Activated naive CD4-positive, alpha-beta T cell treated with anti-CD3 and anti-CD28 coated beads for 36 hours (primary cell): ENCODE data around the gene FOLR2. TPM values are rescaled to one million over a fixed set of nuclear protein-coding genes. Genes with fewer than 3 reads are reported as not detected.
"Not testable (repeated sequence)": the region's sequence is repeated elsewhere in the genome, so short reads cannot be mapped to it uniquely, and the experiment has no call there.

Experiments
- CTCF ChIA-PET: fragments of 350-600 bp; sonication (Branson Sonifier 250); formaldehyde crosslinking; loops from one replicate; lab custom pipeline; 2021; ENCODE audit warnings: antibody characterized with exemption; lab: Charles Lee
- DNase-seq: peaks from one replicate; pipeline ENCODE4 v3.0.0-alpha.2; 2020
- H3K27ac Mint-ChIP-seq: one replicate; pipeline ENCODE4 v1.8.0; 2021; ENCODE audit warnings: mild to moderate bottlenecking, mixed read lengths
- H3K27me3 Mint-ChIP-seq: one replicate; pipeline ENCODE4 v1.8.0; 2021; ENCODE audit warnings: low read depth, mixed read lengths
- H3K36me3 Mint-ChIP-seq: one replicate; pipeline ENCODE4 v1.8.0; 2021; ENCODE audit warnings: low read depth, mixed read lengths
- H3K4me1 Mint-ChIP-seq: one replicate; pipeline ENCODE4 v1.8.0; 2021; ENCODE audit warnings: low read depth, mixed read lengths
- H3K4me3 Mint-ChIP-seq: one replicate; pipeline ENCODE4 v1.8.0; 2021; ENCODE audit warnings: mild to moderate bottlenecking, moderate library complexity, mixed read lengths
- H3K9me3 Mint-ChIP-seq: one replicate; pipeline ENCODE4 v1.8.0; 2021; ENCODE audit warnings: mixed read lengths
- intact Hi-C: fragments of 100-400 bp; cut with micrococcal nuclease; formaldehyde crosslinking; loops from one replicate; pipeline ENCODE4 v1.15.1; 2023
- total RNA-seq, 2 experiments: library from RNA; stranded (reverse); gene quantifications; one replicate each; pipeline ENCODE4 v1.2.3, GENCODE V29; 2021

The FOLR2 gene
- total RNA-seq, 2 experiments from 2014 or later = not detected

DNA sequence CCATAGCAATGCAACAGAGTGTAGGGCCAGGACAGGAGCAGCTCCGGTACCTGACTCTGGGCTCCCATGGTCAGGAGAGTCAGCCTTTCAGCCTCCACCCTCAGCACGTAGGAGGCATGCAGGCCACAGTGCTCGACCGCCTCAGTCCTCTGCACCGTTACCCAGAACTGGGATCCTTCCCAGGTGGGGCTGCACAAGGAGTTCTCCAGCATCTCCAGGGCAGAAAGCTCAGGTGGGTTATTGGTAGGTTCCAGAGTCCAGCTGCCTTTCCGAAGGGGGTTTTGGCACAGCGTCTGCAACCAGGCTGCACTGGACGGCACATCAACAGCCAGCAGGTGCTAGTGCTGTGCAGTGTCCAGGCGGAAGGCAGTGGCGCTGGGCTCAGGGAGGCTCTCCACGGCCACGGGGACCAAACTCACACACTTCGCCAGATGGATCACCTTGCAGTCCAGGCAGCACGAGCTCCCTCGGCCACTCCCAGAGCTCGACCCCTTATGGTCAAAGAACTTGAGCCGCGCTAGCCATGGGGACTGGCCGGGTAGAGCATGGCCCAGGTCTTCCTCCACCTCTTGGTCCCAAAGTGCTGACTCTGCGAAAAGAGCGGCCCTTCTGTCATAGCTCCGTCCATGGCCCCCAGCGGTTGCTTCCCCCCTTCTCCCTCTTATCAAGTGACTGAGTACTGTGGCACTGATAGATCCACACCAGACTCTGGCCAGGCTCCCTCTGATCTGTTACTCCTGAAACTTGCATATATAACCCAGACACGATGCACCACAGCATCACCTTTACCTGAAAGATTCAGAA is 34.3 kb downstream of the FOLR2 start:
- DNase-seq = no peak
- Mint-ChIP-seq H3K27ac (no peak overlapping the region), H3K4me3 (no peak overlapping the region), H3K36me3 (no peaks in the 10 kb centered on the region), H3K9me3 (no peaks in the 10 kb centered on the region), H3K27me3 (peaks cover 4% of the 10 kb centered on the region), H3K4me1 (no peaks in the 10 kb centered on the region)
- intact Hi-C loops = no loop called here
- CTCF ChIA-PET = interaction anchor here (0.6 kb wide), 1 partner anchor 94 kb away, joined by 3 read pairs; no protein-coding TSS in a partner anchor

DNA sequence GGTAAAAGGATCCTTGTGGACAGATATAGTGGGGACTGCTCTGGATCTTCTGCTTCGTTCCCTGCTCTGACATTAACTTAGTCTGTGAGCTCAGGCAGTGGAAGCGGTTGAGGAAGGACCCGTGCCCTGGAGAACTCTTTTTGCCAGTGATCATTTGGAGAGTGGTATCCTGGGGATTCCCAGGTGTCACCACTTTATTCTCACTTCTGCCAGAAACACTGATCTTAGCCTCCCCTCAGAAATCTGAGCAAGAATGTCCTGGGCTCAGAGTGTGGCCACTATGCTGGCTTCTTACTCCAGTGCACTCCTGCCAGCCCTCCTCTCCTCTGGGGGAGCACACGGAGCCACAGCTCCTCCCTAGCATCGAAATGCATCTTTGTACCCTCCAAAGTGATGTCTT is 35.0 kb downstream of the FOLR2 start:
- intact Hi-C loops = no loop called here
- CTCF ChIA-PET = no interaction called here

DNA sequence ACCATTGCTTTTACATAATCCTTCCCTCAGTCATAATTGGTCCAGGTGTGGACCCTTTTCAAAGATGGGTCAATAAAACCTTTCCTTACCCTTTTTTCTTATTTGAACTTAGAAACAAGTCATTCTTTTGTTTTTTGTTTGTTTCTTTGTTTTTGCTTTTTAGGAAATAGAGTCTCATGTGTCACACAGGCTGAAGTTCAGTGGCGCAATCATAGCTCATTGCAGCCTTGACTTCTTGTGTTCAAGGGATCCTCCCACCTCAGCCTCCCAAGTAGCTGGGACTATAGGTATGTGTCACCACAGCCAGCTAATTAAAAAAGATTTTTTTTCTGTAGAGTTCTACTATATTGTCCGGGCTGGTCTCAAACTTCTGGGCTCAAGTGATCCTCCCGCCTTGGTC is 36.8 kb downstream of the FOLR2 start:
- DNase-seq = no peak
- intact Hi-C loops = no loop called here
- Mint-ChIP-seq H3K4me3 (no peak overlapping the region), H3K27me3 (peaks cover 2% of the 10 kb centered on the region), H3K9me3 (no peaks in the 10 kb centered on the region), H3K4me1 (no peaks in the 10 kb centered on the region), H3K36me3 (no peaks in the 10 kb centered on the region), H3K27ac (no peak overlapping the region)
- CTCF ChIA-PET = no interaction called here

More for the DNA sequence above, 35.0 kb downstream of the FOLR2 start:
- H3K36me3 Mint-ChIP-seq = no peaks in the 10 kb centered on the region
- DNase-seq = no peak
- peaks cover 4% of the 10 kb centered on the region for H3K27me3 Mint-ChIP-seq
- H3K9me3 Mint-ChIP-seq = no peaks in the 10 kb centered on the region
- no peak overlapping the region for H3K4me3 Mint-ChIP-seq
- no peaks in the 10 kb centered on the region for H3K4me1 Mint-ChIP-seq
- H3K27ac Mint-ChIP-seq = no peak overlapping the region

DNA sequence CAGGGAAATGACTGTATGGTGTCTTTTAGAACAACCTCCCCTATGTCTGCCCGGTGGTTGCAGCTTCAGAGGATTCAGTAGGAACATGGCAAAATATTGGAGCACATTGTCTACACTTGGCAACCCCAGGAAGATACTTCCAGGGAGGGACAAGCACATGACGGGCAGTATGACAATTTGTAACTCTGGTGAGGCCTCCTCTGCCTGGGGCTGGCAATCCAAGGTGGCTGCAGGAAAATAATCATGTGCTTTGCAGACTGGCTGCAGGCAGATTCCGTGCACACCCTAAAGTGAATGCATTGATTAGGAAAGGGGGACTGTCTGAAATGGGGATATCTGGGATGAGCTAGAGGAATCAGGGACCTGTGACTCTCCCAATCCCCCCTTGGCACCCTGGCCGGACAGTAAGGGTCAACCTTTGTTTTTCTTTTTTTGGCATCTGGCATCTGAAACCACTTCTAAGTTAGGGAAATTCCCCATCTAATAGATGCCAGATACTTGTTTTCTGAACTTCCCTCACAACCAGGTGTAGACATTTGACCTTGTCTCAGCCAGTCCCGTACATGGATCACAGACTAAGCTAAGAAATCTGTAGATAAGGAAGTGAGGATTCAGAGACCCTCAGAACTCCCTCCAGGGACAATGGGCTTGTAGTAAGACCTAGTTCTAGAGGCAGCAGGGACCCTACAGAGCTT is 37.9 kb downstream of the FOLR2 start:
- H3K27ac Mint-ChIP-seq = no peak overlapping the region
- H3K9me3 Mint-ChIP-seq = no peaks in the 10 kb centered on the region
- CTCF ChIA-PET = no interaction called here
- no peak for DNase-seq
- H3K27me3 Mint-ChIP-seq = no peaks in the 10 kb centered on the region
- no peak overlapping the region for H3K4me3 Mint-ChIP-seq
- no peaks in the 10 kb centered on the region for H3K4me1 Mint-ChIP-seq
- H3K36me3 Mint-ChIP-seq = no peaks in the 10 kb centered on the region
- intact Hi-C loops = no loop called here

DNA sequence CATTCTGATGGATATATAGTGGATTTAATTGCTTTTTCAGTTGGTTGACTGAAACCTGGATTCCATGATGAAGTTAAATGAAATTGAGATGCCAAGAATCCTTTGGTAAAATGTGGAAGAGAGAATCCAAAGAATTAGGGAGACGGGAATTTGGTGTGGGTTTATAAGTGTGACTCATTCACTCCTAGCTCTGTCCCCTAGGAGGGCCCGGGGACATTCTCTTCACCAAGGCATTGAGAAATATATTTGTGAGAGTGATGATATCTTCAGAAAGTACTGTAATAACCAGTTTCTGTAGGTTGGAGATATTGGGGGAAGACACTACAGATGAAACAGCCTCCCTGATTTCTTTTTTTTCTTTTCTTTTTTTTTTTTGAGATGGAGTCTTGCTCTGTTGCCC is 41.0 kb downstream of the FOLR2 start:
- no peaks in the 10 kb centered on the region for H3K4me1 Mint-ChIP-seq
- no peaks in the 10 kb centered on the region for H3K9me3 Mint-ChIP-seq
- H3K27me3 Mint-ChIP-seq = peaks cover 4% of the 10 kb centered on the region
- no peak overlapping the region for H3K27ac Mint-ChIP-seq
- intact Hi-C loops = no loop called here
- CTCF ChIA-PET = no interaction called here
- H3K4me3 Mint-ChIP-seq = no peak overlapping the region
- no peaks in the 10 kb centered on the region for H3K36me3 Mint-ChIP-seq
- DNase-seq = no peak

DNA sequence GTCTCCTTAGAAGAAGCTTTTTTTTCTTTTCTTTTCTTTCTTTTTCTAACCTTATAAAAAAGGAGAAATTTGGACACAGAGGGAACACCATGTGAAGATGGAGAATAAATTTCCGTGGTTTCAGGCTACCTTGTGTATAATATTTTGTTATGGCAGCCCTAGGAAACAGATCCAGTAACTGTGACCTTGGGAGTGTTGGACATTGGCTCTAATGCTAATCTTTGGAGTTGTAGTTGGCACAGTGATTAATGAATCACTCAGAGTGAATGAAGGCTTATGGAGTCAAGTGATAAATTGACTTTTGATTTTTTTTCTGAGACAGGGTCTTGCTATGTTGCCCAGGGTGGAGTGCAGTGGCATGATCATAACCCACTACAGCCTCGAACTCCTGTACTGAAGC is 42.9 kb downstream of the FOLR2 start:
- Mint-ChIP-seq H3K9me3 (no peaks in the 10 kb centered on the region), H3K27me3 (peaks cover 8% of the 10 kb centered on the region), H3K36me3 (no peaks in the 10 kb centered on the region), H3K4me1 (no peaks in the 10 kb centered on the region), H3K27ac (no peak overlapping the region), H3K4me3 (no peak overlapping the region)
- intact Hi-C loops = no loop called here
- no peak for DNase-seq
- CTCF ChIA-PET = interaction anchor here (0.9 kb wide), 1 partner anchor 23 kb away, joined by 3 read pairs; no protein-coding TSS in a partner anchor

- Mint-ChIP-seq H3K36me3 (no peaks in the 10 kb centered on the region), H3K4me1 (no peaks in the 10 kb centered on the region), H3K4me3 (no peak overlapping the region), H3K27ac (no peak overlapping the region), H3K9me3 (no peaks in the 10 kb centered on the region), H3K27me3 (peaks cover 9% of the 10 kb centered on the region)
- intact Hi-C loops = no loop called here
- CTCF ChIA-PET = no interaction called here
- no peak for DNase-seq
Observed at GRCh38 chr11:72260574-72260973, 44.0 kb downstream of the FOLR2 start.

DNA sequence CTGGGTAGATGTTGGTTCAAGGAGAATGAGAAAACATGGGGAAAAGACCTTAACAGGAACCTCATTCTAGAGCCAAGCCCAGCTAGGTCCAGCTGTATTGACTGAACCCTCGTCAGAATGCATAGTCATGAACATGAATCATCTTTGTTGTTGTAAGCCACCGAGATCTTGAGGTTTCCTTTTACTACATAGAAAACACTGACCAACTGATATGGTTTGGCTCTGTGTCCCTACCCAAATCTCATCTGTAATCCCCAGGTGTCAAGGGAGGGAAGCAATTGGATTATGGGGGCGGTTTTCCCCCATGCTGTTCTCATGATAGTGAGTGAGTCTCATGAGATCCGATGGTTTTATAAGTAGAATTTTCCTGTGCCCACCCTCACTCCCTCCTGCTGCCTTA is 46.8 kb downstream of the FOLR2 start:
- peaks cover 9% of the 10 kb centered on the region for H3K27me3 Mint-ChIP-seq
- intact Hi-C loops = no loop called here
- H3K36me3 Mint-ChIP-seq = no peaks in the 10 kb centered on the region
- H3K4me1 Mint-ChIP-seq = no peaks in the 10 kb centered on the region
- H3K4me3 Mint-ChIP-seq = no peak overlapping the region
- DNase-seq = no peak
- H3K27ac Mint-ChIP-seq = no peak overlapping the region
- no peaks in the 10 kb centered on the region for H3K9me3 Mint-ChIP-seq
- CTCF ChIA-PET = no interaction called here

DNA sequence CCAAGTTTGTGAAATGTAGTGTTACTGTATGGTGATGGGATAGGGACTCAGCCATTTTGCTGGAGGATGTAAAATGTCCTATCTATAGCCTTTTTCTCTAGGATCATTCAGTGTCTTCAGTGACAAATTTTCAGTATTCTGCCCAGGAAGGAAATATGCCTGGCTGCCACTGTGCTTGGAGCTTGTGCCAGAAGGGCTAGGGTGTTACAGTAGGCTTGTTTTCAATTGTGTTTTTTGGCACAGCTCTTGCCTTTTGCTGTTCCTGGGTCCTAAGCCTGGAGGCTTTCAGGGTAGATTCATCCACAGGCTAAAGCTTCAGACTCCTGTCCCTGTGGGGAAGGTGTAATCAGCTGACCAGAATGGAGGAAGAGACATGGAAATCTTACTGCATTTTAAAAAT is 49.4 kb downstream of the FOLR2 start:
- H3K9me3 Mint-ChIP-seq = no peaks in the 10 kb centered on the region
- peaks cover 9% of the 10 kb centered on the region for H3K27me3 Mint-ChIP-seq
- no peaks in the 10 kb centered on the region for H3K36me3 Mint-ChIP-seq
- intact Hi-C loops = no loop called here
- H3K27ac Mint-ChIP-seq = no peak overlapping the region
- CTCF ChIA-PET = no interaction called here
- peaks cover 2% of the 10 kb centered on the region for H3K4me1 Mint-ChIP-seq
- no peak overlapping the region for H3K4me3 Mint-ChIP-seq
- no peak for DNase-seq

- intact Hi-C loops, H3K36me3 Mint-ChIP-seq, H3K27ac Mint-ChIP-seq, H3K4me1 Mint-ChIP-seq, H3K4me3 Mint-ChIP-seq, H3K9me3 Mint-ChIP-seq, CTCF ChIA-PET, DNase-seq: not testable (repeated sequence)
- peaks cover 14% of the 10 kb centered on the region for H3K27me3 Mint-ChIP-seq
Observed at GRCh38 chr11:72266960-72267359, 50.4 kb downstream of the FOLR2 start.

DNA sequence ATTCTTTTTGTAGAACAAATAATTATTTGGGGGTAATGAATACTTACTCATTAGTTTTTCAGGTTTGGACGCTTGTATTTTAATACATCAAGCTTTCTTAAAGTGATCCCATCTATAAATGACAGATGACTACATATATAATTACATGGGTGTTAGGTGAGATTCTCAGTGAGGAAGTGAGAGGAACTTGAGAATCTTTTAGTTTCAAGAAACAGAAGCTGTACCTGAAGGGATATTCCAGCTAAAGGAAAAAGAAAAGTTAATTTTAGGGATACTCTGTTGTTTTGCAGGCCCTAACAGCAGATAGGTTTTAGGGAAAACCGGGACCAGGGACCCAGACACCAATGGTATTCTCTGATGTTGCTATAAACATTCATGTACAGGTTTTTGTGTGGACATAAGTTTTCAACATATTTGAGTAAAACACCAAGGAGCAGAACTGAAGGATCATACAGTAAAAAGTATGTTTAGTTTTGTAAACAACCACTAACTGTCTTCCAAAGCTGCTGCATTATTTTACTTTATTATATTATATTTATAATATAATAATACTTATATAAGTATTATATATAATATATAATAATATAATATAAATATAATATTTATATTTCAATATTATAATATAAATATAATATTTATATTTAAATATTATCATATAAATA is 51.5 kb downstream of the FOLR2 start:
- intact Hi-C loops = no loop called here
- no peaks in the 10 kb centered on the region for H3K9me3 Mint-ChIP-seq
- peaks cover 11% of the 10 kb centered on the region for H3K27me3 Mint-ChIP-seq
- H3K36me3 Mint-ChIP-seq = no peaks in the 10 kb centered on the region
- no peak for DNase-seq
- H3K27ac Mint-ChIP-seq = no peak overlapping the region
- no peak overlapping the region for H3K4me3 Mint-ChIP-seq
- H3K4me1 Mint-ChIP-seq = peaks cover 2% of the 10 kb centered on the region
- CTCF ChIA-PET = interaction anchor here (0.5 to 1.3 kb wide), 2 partner anchors 119 to 163 kb away, joined by 3 to 6 read pairs; no protein-coding TSS in a partner anchor
